Parathyroid adenoma (tissue), 2 donors: Measurements from ENCODE around the gene MAPRE2.
A peak's percentile ranks its signal among the peaks of the same experiment; 100 is the strongest.

Source experiments
- H2AFZ ChIP-seq: fragments of 300-600 bp; sonication (generic); one replicate; pipeline ENCODE4 v1.7.0; 2017; ENCODE audit warnings: antibody characterized with exemption, mild to moderate bottlenecking
- H3K27ac ChIP-seq: fragments of 300-600 bp; sonication (generic); one replicate; pipeline ENCODE4 v1.7.0; 2017
- H3K27me3 ChIP-seq: fragments of 300-600 bp; sonication (generic); one replicate; pipeline ENCODE4 v1.7.0; 2017; ENCODE audit warnings: low read length; ENCODE audit not compliant: control insufficient read depth, insufficient read depth
- H3K36me3 ChIP-seq: fragments of 300-600 bp; sonication (generic); one replicate; pipeline ENCODE4 v1.7.0; 2017; ENCODE audit warnings: low read length; ENCODE audit not compliant: control insufficient read depth, insufficient read depth
- H3K4me1 ChIP-seq: fragments of 300-600 bp; sonication (generic); one replicate; pipeline ENCODE4 v1.7.0; 2017; ENCODE audit warnings: control low read depth
- H3K4me2 ChIP-seq: fragments of 300-600 bp; sonication (generic); one replicate; pipeline ENCODE4 v1.7.0; 2017; ENCODE audit warnings: low read length
- H3K4me3 ChIP-seq: fragments of 300-600 bp; sonication (generic); one replicate; pipeline ENCODE4 v1.7.0; 2017; ENCODE audit warnings: low read depth, low read length
- H3K79me2 ChIP-seq: fragments of 300-600 bp; sonication (generic); one replicate; pipeline ENCODE4 v1.7.0; 2017; ENCODE audit warnings: control low read depth
- H3K9ac ChIP-seq: fragments of 300-600 bp; sonication (generic); one replicate; pipeline ENCODE4 v1.7.0; 2017; ENCODE audit warnings: mild to moderate bottlenecking
- H3K9me3 ChIP-seq: fragments of 300-600 bp; sonication (generic); one replicate; pipeline ENCODE4 v1.7.0; 2017; ENCODE audit warnings: low read length; ENCODE audit not compliant: control insufficient read depth
- CTCF ChIP-seq: fragments of 300-600 bp; sonication (generic); IDR thresholded peaks from one replicate; pipeline ENCODE4 v1.7.0; 2017; ENCODE audit warnings: antibody characterized with exemption, mild to moderate bottlenecking
- donor health status: primary hyperparathyroidism.

The MAPRE2 gene

GRCh38 chr18:35026407-35027061 is 14.7 kb upstream of the MAPRE2 start:
- no peaks in the 10 kb centered on the region for H3K4me1 ChIP-seq
- H3K36me3 ChIP-seq: no peaks in the 10 kb centered on the region
- peak overlapping the region; percentile 12 for H2AFZ ChIP-seq
- peak; percentile 13 for TF ChIP-seq CTCF
- no peaks in the 10 kb centered on the region for H3K27me3 ChIP-seq
- no peaks in the 10 kb centered on the region for H3K9me3 ChIP-seq
- no peaks in the 10 kb centered on the region for H3K79me2 ChIP-seq
- no peak overlapping the region for H3K4me3 ChIP-seq
- no peak overlapping the region for H3K9ac ChIP-seq
- no peak overlapping the region for H3K27ac ChIP-seq
- H3K4me2 ChIP-seq: no peak overlapping the region

- Histone ChIP-seq H2AFZ (no peak overlapping the region), H3K4me3 (no peak overlapping the region), H3K27ac (no peak overlapping the region), H3K79me2 (no peaks in the 10 kb centered on the region), H3K36me3 (no peaks in the 10 kb centered on the region), H3K27me3 (no peaks in the 10 kb centered on the region), H3K9ac (no peak overlapping the region), H3K4me1 (no peaks in the 10 kb centered on the region), H3K9me3 (no peaks in the 10 kb centered on the region), H3K4me2 (no peak overlapping the region)
- TF ChIP-seq CTCF: no peak
Measured at GRCh38 chr18:35027206-35027605, 14.0 kb upstream of the MAPRE2 start.

- Histone ChIP-seq H2AFZ (no peak overlapping the region), H3K9me3 (no peaks in the 10 kb centered on the region), H3K27me3 (no peaks in the 10 kb centered on the region), H3K27ac (no peak overlapping the region), H3K79me2 (no peaks in the 10 kb centered on the region), H3K4me3 (no peak overlapping the region), H3K4me2 (no peak overlapping the region), H3K9ac (no peak overlapping the region), H3K4me1 (no peaks in the 10 kb centered on the region), H3K36me3 (no peaks in the 10 kb centered on the region)
- TF ChIP-seq CTCF: no peak
Measured at GRCh38 chr18:35028536-35028935, 12.7 kb upstream of the MAPRE2 start.

- Histone ChIP-seq H3K4me1 (no peaks in the 10 kb centered on the region), H2AFZ (no peak overlapping the region), H3K79me2 (no peaks in the 10 kb centered on the region), H3K27ac (no peak overlapping the region), H3K4me2 (peak overlapping the region; percentile 25), H3K9me3 (no peaks in the 10 kb centered on the region), H3K27me3 (no peaks in the 10 kb centered on the region), H3K36me3 (no peaks in the 10 kb centered on the region), H3K4me3 (no peak overlapping the region), H3K9ac (no peak overlapping the region)
- TF ChIP-seq CTCF: no peak
Measured at GRCh38 chr18:35029103-35029502, 12.1 kb upstream of the MAPRE2 start.

- H3K9ac ChIP-seq: no peak overlapping the region
- peak overlapping the region; percentile 9 for H3K4me3 ChIP-seq
- H3K79me2 ChIP-seq: no peaks in the 10 kb centered on the region
- peak overlapping the region; percentile 25 for H3K4me2 ChIP-seq
- H3K27me3 ChIP-seq: no peaks in the 10 kb centered on the region
- H3K4me1 ChIP-seq: no peaks in the 10 kb centered on the region
- H3K27ac ChIP-seq: no peak overlapping the region
- H3K9me3 ChIP-seq: no peaks in the 10 kb centered on the region
- TF ChIP-seq CTCF: no peak
- no peak overlapping the region for H2AFZ ChIP-seq
- no peaks in the 10 kb centered on the region for H3K36me3 ChIP-seq
Measured at GRCh38 chr18:35029770-35030169, 11.4 kb upstream of the MAPRE2 start.
